ENCODE measurements around the gene SAMD3.
"Not testable (repeated sequence)": the region's sequence is repeated elsewhere in the genome, so short reads cannot be mapped to it uniquely, and the experiment has no call there.

SAMD3 gene

GRCh38 chr6:130222775-130223174 is at the start of gene SAMD3:
Gene SAMD3 (minus strand): TSS chr6:130222951. CDS start chr6:130215273, 7,678 bp downstream.
- DNase-seq = no peak

- DNase-seq = no peak
Observed at GRCh38 chr6:130269969-130270635, 47.4 kb upstream of the SAMD3 start.

GRCh38 chr6:130265553-130265952 is 42.8 kb upstream of the SAMD3 start:
- DNase-seq = not testable (repeated sequence)

- DNase-seq = no peak
Observed at GRCh38 chr6:130262008-130262407, 39.3 kb upstream of the SAMD3 start.

- not testable (repeated sequence) for DNase-seq
Observed at GRCh38 chr6:130261558-130261957, 38.8 kb upstream of the SAMD3 start.

- DNase-seq = not testable (repeated sequence)
Observed at GRCh38 chr6:130260614-130261241, 38.0 kb upstream of the SAMD3 start.

- DNase-seq = not testable (repeated sequence)
Observed at GRCh38 chr6:130260050-130260462, 37.3 kb upstream of the SAMD3 start.

GRCh38 chr6:130259557-130259956 is 36.8 kb upstream of the SAMD3 start:
- DNase-seq = no peak

GRCh38 chr6:130259140-130259539 is 36.4 kb upstream of the SAMD3 start:
- no peak for DNase-seq

GRCh38 chr6:130252527-130253237 is 29.9 kb upstream of the SAMD3 start:
- no peak for DNase-seq

- no peak for DNase-seq
Observed at GRCh38 chr6:130245267-130245666, 22.5 kb upstream of the SAMD3 start.

- no peak for DNase-seq
Observed at GRCh38 chr6:130244728-130245127, 22.0 kb upstream of the SAMD3 start.

- no peak for DNase-seq
Observed at GRCh38 chr6:130240232-130240631, 17.5 kb upstream of the SAMD3 start.

- no peak for DNase-seq
Observed at GRCh38 chr6:130239755-130240154, 17.0 kb upstream of the SAMD3 start.

GRCh38 chr6:130233330-130233729 is 10.6 kb upstream of the SAMD3 start:
- DNase-seq = no peak

GRCh38 chr6:130230531-130230930 is 7.8 kb upstream of the SAMD3 start:
- not testable (repeated sequence) for DNase-seq

- no peak for DNase-seq
Observed at GRCh38 chr6:130229645-130230044, 6.9 kb upstream of the SAMD3 start.

- DNase-seq = peak; percentile 76
Observed at GRCh38 chr6:130223508-130223907, 757 bp upstream of the SAMD3 start.

- no peak for DNase-seq
Observed at GRCh38 chr6:130218134-130218533, 4.6 kb downstream of the SAMD3 start.

- no peak for DNase-seq
Observed at GRCh38 chr6:130216620-130217019, 6.1 kb downstream of the SAMD3 start.

GRCh38 chr6:130215526-130215925 is 7.2 kb downstream of the SAMD3 start:
- peak; percentile 9 for DNase-seq

GRCh38 chr6:130212215-130212874 is 10.4 kb downstream of the SAMD3 start:
- no peak for DNase-seq

- DNase-seq = no peak
Observed at GRCh38 chr6:130211691-130212090, 11.1 kb downstream of the SAMD3 start.

Measured in stimulated activated CD4-positive, alpha-beta T cell treated with anti-CD3 and anti-CD28 coated beads, Interleukin-1b, Interleukin-23, amount 100 ng/mL, for 48 hours (primary cell).